ENCODE measurements around the gene ARMC3.

DNA sequence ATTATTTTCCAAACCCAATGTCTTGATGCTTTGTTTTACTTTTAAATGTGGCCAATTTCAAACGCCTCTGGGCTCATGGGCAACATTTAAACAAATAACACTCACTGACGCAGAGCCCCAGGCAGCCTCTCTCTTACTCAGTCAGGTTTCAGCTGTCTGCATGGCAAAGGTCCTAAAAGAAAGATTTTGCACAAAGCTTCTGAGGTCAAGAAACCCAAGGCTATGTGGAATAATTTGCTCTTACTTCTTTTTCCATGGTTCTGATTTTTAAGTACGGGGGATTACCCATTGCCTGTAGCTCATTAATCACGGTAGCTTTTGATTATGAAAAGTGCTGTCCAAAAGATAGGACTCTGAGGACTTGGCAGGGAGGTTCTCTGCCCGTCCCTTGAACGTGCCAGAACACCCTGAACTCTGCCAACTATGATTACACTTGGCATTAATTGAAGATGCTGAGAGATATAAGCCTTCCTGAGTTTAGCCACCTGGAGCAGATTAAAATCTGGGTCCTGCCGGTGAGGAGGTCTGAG lies 153.4 kb downstream of the ARMC3 start:
- TF ChIP-seq ZC3H11A (IDR thresholded peaks at IDR 0.05; ENCODE audit: low read depth, low read length) = no peak
- TF ChIP-seq STAT5B (CRISPR knock-in tag; IDR thresholded peaks at IDR 0.05) = no peak
- TF ChIP-seq, protein P1, sequence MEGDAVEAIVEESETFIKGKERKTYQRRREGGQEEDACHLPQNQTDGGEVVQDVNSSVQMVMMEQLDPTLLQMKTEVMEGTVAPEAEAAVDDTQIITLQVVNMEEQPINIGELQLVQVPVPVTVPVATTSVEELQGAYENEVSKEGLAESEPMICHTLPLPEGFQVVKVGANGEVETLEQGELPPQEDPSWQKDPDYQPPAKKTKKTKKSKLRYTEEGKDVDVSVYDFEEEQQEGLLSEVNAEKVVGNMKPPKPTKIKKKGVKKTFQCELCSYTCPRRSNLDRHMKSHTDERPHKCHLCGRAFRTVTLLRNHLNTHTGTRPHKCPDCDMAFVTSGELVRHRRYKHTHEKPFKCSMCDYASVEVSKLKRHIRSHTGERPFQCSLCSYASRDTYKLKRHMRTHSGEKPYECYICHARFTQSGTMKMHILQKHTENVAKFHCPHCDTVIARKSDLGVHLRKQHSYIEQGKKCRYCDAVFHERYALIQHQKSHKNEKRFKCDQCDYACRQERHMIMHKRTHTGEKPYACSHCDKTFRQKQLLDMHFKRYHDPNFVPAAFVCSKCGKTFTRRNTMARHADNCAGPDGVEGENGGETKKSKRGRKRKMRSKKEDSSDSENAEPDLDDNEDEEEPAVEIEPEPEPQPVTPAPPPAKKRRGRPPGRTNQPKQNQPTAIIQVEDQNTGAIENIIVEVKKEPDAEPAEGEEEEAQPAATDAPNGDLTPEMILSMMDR (IDR thresholded peaks at IDR 0.05 in 2 of 3, conservative IDR thresholded peaks at IDR 0.05 in 1 of 3; ENCODE audit: insufficient read depth in 2 of 3, low read depth in 1 of 3, low read length in 3 of 3) = no peak
- TF ChIP-seq HCFC1 (IDR thresholded peaks at IDR 0.05; ENCODE audit: low read depth, low read length) = no peak
- no peak for TF ChIP-seq TAF1 (IDR thresholded peaks at IDR 0.05; ENCODE audit: control insufficient read depth, extremely low read depth, insufficient read depth, low read length, severe bottlenecking)
- TF ChIP-seq HMGN3 (IDR thresholded peaks at IDR 0.05; ENCODE audit: borderline replicate concordance, extremely low read depth, insufficient read length, low read depth, low read length) = no peak
- no peak for TF ChIP-seq POLR2A (conservative IDR thresholded peaks at IDR 0.05)
- TF ChIP-seq KDM2B (CRISPR knock-in tag; IDR thresholded peaks at IDR 0.05) = no peak
- TF ChIP-seq ZBTB5 (IDR thresholded peaks at IDR 0.05) = no peak
- no peak for TF ChIP-seq RAD21 (CRISPR knock-in tag; conservative IDR thresholded peaks at IDR 0.05 in 1 of 2, IDR thresholded peaks at IDR 0.05 in 1 of 2)
- no peak for TF ChIP-seq MAX (CRISPR knock-in tag; IDR thresholded peaks at IDR 0.05)
- TF ChIP-seq HNRNPK (IDR thresholded peaks at IDR 0.05; ENCODE audit: low read depth, low read length, poor library complexity, severe bottlenecking) = no peak
- no peak for TF ChIP-seq ZBTB17 (CRISPR knock-in tag; IDR thresholded peaks at IDR 0.05)

All from K562 (cell line).